H1 (cell line): ENCODE data around the gene DISC1. TPM values are rescaled to one million over a fixed set of nuclear protein-coding genes. Genes with fewer than 3 reads are reported as not detected.

ENCODE experiments used
- HDAC2 ChIP-seq, 2 experiments: fragments of 300-600 bp in 1 of 2; sonication (generic) in 1 of 2; IDR thresholded peaks; 2 replicates each; pipeline ENCODE4 v1.6.1; 2011 to 2012; ENCODE audit warnings: low read depth in 2 of 2, low read length in 2 of 2, mild to moderate bottlenecking in 2 of 2, moderate library complexity in 2 of 2, borderline replicate concordance in 1 of 2, inconsistent platforms in 1 of 2
- polyA plus RNA-seq, 7 experiments: library from polyadenylated mRNA; depleted of rRNA in 3 of 7; stranded (reverse) in 5 of 7; unstranded in 2 of 7; fragments of >200 nt in 5 of 7; fragments of 200-250 nt in 2 of 7; gene quantifications; 1 replicate in 5 of 7; 2 replicates in 1 of 7; 4 replicates in 1 of 7; pipeline versions ENCODE4 v1.2.1 to v1.2.3, GENCODE V29; 2011 to 2013; ENCODE audit warnings: missing spikeins in 2 of 7, mixed read lengths in 2 of 7
- total RNA-seq: library from RNA; stranded (reverse); fragmentation: NEBNext Ultra II Directional; extraction: Animal tissue kit (Norgen Biotek cat#: 25700); gene quantifications from 2 replicates; pipeline ENCODE4 v1.2.1, GENCODE V29; 2021

The DISC1 gene
- total and polyA plus RNA-seq, 2 of the 8 experiments (the other 6 are each of a cell fraction or from before 2014, with no cell fraction given) = 1.1 to 3.5 TPM

DNA sequence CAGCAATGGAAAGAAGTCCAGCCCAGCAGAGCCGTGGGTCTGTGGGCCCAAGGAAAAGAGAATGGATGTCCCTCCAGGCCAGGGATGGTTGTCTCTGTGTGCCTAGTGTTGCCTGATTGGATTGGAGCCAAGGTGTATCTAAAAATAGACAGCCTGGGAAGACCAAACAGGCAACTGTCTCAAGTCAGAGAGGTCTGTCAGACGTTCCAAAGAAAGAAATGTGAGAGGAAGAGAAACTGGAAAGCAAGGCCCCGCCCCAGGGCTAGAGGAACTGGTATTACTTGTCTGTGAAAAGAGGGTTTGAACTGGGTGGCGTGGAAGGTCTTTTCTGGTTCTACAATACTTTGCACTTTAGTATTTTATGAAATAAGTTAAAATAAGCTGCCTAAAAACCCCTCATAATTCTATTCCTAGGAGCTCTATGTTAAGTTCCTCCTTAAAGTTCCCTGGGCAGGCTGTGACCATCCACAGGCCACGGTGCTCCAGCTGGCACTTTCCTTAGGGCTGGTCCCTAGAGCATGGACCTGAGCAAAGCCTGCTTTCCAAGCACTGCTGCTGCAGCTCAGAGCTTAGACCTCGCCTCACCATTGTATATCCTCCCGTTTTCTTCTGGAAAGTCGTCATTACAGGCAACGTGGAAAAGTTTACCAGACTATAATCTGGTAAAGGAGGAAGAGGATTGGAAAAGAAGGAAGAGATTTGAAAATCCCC lies 151.6 kb downstream of the DISC1 start (continued):
- no peak for TF ChIP-seq HDAC2 (IDR thresholded peaks at IDR 0.05; ENCODE audit: borderline replicate concordance in 1 of 2, low read depth in 2 of 2, low read length in 2 of 2)
